PC-3 (cell line): ENCODE measurements around the gene CDHR3. TPM values are rescaled to one million over a fixed set of nuclear protein-coding genes. Genes with fewer than 3 reads are reported as not detected.

Experiments
- ATAC-seq: fragments of 200-7000 bp; cut with Tn5 transposase; 2 replicates; pipeline ENCODE4 v1.9.1; 2020; ENCODE audit warnings: mild to moderate bottlenecking, moderate library complexity
- BruUV-seq: library from RNA; stranded (reverse); fragments of 400-500 nt; replicated peaks from 2 replicates; lab custom pipeline; 2021; lab: Mats Ljungman, UMichigan
- CTCF ChIA-PET: fragments of 300-600 bp; sonication (Branson Sonifier 250); formaldehyde crosslinking; loops from one replicate; lab custom pipeline; 2022; ENCODE audit warnings: antibody characterized with exemption; lab: Charles Lee
- POLR2A ChIA-PET: fragments of 300-600 bp; sonication (Branson Sonifier 250); formaldehyde crosslinking; loops from one replicate; lab custom pipeline; 2022; ENCODE audit warnings: antibody characterized with exemption; ENCODE audit not compliant: unreplicated experiment; lab: Charles Lee
- DNase-seq: peaks from one replicate; pipeline ENCODE4 v3.0.0-alpha.2; 2015
- H2AFZ ChIP-seq: fragments of 300-600 bp; sonication (generic); 2 replicates; pipeline ENCODE4 v1.6.0; 2016; ENCODE audit warnings: antibody characterized with exemption, low read length
- H3F3A ChIP-seq: fragments of 300-600 bp; sonication (generic); one replicate; pipeline ENCODE4 v1.6.0; 2017; ENCODE audit warnings: antibody characterized with exemption, low read length, control low read depth, mild to moderate bottlenecking; ENCODE audit not compliant: unreplicated experiment
- H3K27ac ChIP-seq: fragments of 300-600 bp; sonication (generic); 2 replicates; pipeline ENCODE4 v1.5.1; 2016; ENCODE audit warnings: mild to moderate bottlenecking, low read length
- H3K27me3 ChIP-seq: fragments of 300-600 bp; sonication (generic); 2 replicates; pipeline ENCODE4 v1.6.1; 2016; ENCODE audit warnings: low read length, mixed read lengths
- H3K36me3 ChIP-seq: fragments of 300-600 bp; sonication (generic); 2 replicates; pipeline ENCODE4 v1.6.1; 2016; ENCODE audit warnings: low read depth, mixed run types, low read length, mixed read lengths
- H3K4me1 ChIP-seq: fragments of 300-600 bp; sonication (generic); 2 replicates; pipeline ENCODE4 v1.5.1; 2016; ENCODE audit warnings: low read length; ENCODE audit not compliant: insufficient read depth
- H3K4me2 ChIP-seq: fragments of 300-600 bp; sonication (generic); 2 replicates; pipeline ENCODE4 v1.6.0; 2016; ENCODE audit warnings: low read length
- H3K4me3 ChIP-seq: fragments of 300-600 bp; sonication (generic); 2 replicates; pipeline ENCODE4 v1.5.1; 2016; ENCODE audit warnings: mild to moderate bottlenecking, low read length, mixed read lengths
- H3K79me2 ChIP-seq: fragments of 300-600 bp; sonication (generic); 2 replicates; pipeline ENCODE4 v1.6.1; 2017; ENCODE audit warnings: low read length, mixed read lengths
- H3K9ac ChIP-seq: fragments of 300-600 bp; sonication (generic); 2 replicates; pipeline ENCODE4 v1.6.0; 2016; ENCODE audit warnings: mild to moderate bottlenecking, low read length
- H3K9me2 ChIP-seq: fragments of 300-600 bp; sonication (generic); replicated peaks from 2 replicates; pipeline ENCODE4 v1.6.1; 2016; ENCODE audit warnings: mixed run types, low read length, mixed read lengths
- H3K9me3 ChIP-seq: fragments of 300-600 bp; sonication (generic); 2 replicates; pipeline ENCODE4 v1.6.1; 2016; ENCODE audit warnings: low read length, mixed read lengths
- H4K20me1 ChIP-seq: fragments of 300-600 bp; sonication (generic); 2 replicates; pipeline ENCODE4 v1.6.1; 2016; ENCODE audit warnings: low read length, mixed read lengths
- CTCF ChIP-seq: fragments of 300-600 bp; sonication (generic); conservative IDR thresholded peaks from 2 replicates; pipeline ENCODE4 v1.5.1; 2017; ENCODE audit warnings: antibody characterized with exemption, low read depth, mild to moderate bottlenecking, low read length
- EZH2 ChIP-seq: fragments of 300-600 bp; sonication (generic); IDR thresholded peaks from one replicate; pipeline ENCODE4 v1.6.1; 2017; ENCODE audit warnings: antibody characterized with exemption, mild to moderate bottlenecking, low read length; ENCODE audit not compliant: unreplicated experiment
- EZH2phosphoT487 ChIP-seq: fragments of 300-600 bp; sonication (generic); IDR thresholded peaks from 2 replicates; pipeline ENCODE4 v1.6.1; 2018; ENCODE audit warnings: mild to moderate bottlenecking, antibody characterized with exemption, low read length, borderline replicate concordance
- intact Hi-C: fragments of 100-400 bp; cut with micrococcal nuclease; formaldehyde crosslinking; loops from 2 replicates; pipeline ENCODE4 v1.9.0; 2023
- total RNA-seq: library from RNA; depleted of rRNA; stranded (reverse); fragments of >200 nt; gene quantifications from 2 replicates; pipeline ENCODE4 v1.2.3, GENCODE V29; 2014

Gene CDHR3
- total RNA-seq, 1 experiment from 2014 or later, result 9.8 TPM

GRCh38 chr7:106041140-106041717 lies 78.2 kb downstream of the CDHR3 start:
- peak; percentile 97 for TF ChIP-seq CTCF
- TF ChIP-seq EZH2phosphoT487, result no peak
- Histone ChIP-seq H3K4me3 (no peak overlapping the region), H3K79me2 (no peaks in the 10 kb centered on the region), H3K4me1 (peaks cover 5% of the 10 kb centered on the region), H3K4me2 (no peak overlapping the region), H3K9me3 (no peaks in the 10 kb centered on the region), H3K9ac (no peak overlapping the region), H3K27me3 (no peaks in the 10 kb centered on the region), H4K20me1 (no peaks in the 10 kb centered on the region), H3K36me3 (no peaks in the 10 kb centered on the region), H3K27ac (no peak overlapping the region), H2AFZ (0 out of 2 replicates have a peak overlapping the region, but pooled peaks have one; percentile 5), H3K9me2 (no peaks in the 10 kb centered on the region), H3F3A (no peaks in the 10 kb centered on the region)
- POLR2A ChIA-PET, result no interaction called here
- DNase-seq (peak; percentile 79), ATAC-seq (peak; percentile 66)
- intact Hi-C loops, result loop anchor here (2.0 to 10.0 kb wide), 3 partner anchors 164 to 646 kb away; partner anchors contain the start of gene ATXN7L1
- no TSS peak for BruUV-seq
- CTCF ChIA-PET, result interaction anchor here (0.6 to 1.6 kb wide), 2 partner anchors 280 to 322 kb away, joined by 4 to 5 read pairs; no protein-coding TSS in a partner anchor

GRCh38 chr7:106042196-106042611 lies 79.1 kb downstream of the CDHR3 start:
- Histone ChIP-seq H3K79me2 (no peaks in the 10 kb centered on the region), H2AFZ (peak overlapping the region; percentile 67), H3K4me3 (no peak overlapping the region), H3K9me2 (no peaks in the 10 kb centered on the region), H3K4me2 (peak overlapping the region; percentile 71), H3K9me3 (no peaks in the 10 kb centered on the region), H3F3A (no peaks in the 10 kb centered on the region), H3K27me3 (no peaks in the 10 kb centered on the region), H4K20me1 (no peaks in the 10 kb centered on the region), H3K36me3 (no peaks in the 10 kb centered on the region), H3K27ac (no peak overlapping the region), H3K9ac (no peak overlapping the region), H3K4me1 (peaks cover 5% of the 10 kb centered on the region)
- no TSS peak for BruUV-seq
- DNase-seq (no peak), ATAC-seq (no peak)
- POLR2A ChIA-PET, result no interaction called here
- TF ChIP-seq EZH2, result no peak
- TF ChIP-seq EZH2phosphoT487, result no peak
- no peak for TF ChIP-seq CTCF
- intact Hi-C loops, result loop anchor here (1.0 to 10.0 kb wide), 5 partner anchors 33 to 647 kb away; no protein-coding TSS in a partner anchor
- CTCF ChIA-PET, result interaction anchor here (0.6 to 1.7 kb wide), 2 partner anchors 146 to 282 kb away, joined by 4 to 14 read pairs; no protein-coding TSS in a partner anchor

- H3K4me1 ChIP-seq, result peaks cover 7% of the 10 kb centered on the region
- H3K9me3 ChIP-seq, result no peaks in the 10 kb centered on the region
- no peaks in the 10 kb centered on the region for H4K20me1 ChIP-seq
- intact Hi-C loops, result loop anchor here (10.0 kb wide), 1 partner anchor 650 kb away; no protein-coding TSS in a partner anchor
- H3F3A ChIP-seq, result no peaks in the 10 kb centered on the region
- no peak for ATAC-seq
- no TSS peak for BruUV-seq
- H3K36me3 ChIP-seq, result no peaks in the 10 kb centered on the region
- H3K9ac ChIP-seq, result no peak overlapping the region
- H3K27me3 ChIP-seq, result no peaks in the 10 kb centered on the region
- no peak overlapping the region for H2AFZ ChIP-seq
- no peaks in the 10 kb centered on the region for H3K79me2 ChIP-seq
- DNase-seq, result no peak
- H3K4me3 ChIP-seq, result no peak overlapping the region
- TF ChIP-seq EZH2phosphoT487 (no peak), EZH2 (no peak), CTCF (no peak)
- H3K27ac ChIP-seq, result no peak overlapping the region
- H3K9me2 ChIP-seq, result no peaks in the 10 kb centered on the region
- ChIA-PET POLR2A (no interaction called here), CTCF (no interaction called here)
- no peak overlapping the region for H3K4me2 ChIP-seq
Measured at GRCh38 chr7:106045139-106045538, 82.1 kb downstream of the CDHR3 start.
